ENCODE results near the gene NUMBL.
"Not testable (repeated sequence)": the region's sequence is repeated elsewhere in the genome, so short reads cannot be mapped to it uniquely, and the experiment has no call there.

NUMBL gene

DNA sequence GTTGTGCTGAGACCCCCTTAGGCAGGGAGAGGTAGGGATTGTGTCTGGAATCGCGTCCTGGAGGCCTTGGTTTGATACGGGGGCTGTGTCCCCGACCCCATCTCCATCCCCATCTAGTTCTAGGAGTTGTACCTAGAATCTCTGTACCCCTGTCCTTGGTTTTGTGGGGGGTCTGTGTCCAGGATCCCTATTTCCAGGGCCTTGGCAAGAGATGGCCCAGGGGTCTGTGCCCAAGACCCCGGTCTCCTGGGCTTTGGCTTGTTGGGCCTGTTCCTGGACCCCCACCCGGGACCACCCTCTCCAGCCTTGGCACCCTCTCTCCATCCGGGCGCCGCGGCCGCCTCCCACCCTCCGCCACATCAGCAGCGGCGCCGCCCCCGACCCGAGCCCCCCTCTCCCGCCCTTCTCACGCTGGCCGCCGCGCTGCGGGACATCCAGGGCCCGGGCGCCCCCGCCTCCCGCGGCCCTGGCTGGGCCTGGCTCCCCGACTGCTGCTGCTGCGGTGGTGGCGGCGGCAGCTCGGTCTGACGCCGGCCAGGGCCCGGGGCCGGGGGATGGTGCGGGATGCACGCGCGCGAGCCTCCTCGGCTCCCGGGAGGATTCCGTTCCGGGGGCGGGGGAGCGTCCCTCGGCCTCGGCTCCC lies at the start of gene NUMBL:
NUMBL (minus strand) TSS at position 602 of the 643 bp plus-strand sequence; CDS start at position 434, 168 bp downstream.
- no peak for DNase-seq

DNA sequence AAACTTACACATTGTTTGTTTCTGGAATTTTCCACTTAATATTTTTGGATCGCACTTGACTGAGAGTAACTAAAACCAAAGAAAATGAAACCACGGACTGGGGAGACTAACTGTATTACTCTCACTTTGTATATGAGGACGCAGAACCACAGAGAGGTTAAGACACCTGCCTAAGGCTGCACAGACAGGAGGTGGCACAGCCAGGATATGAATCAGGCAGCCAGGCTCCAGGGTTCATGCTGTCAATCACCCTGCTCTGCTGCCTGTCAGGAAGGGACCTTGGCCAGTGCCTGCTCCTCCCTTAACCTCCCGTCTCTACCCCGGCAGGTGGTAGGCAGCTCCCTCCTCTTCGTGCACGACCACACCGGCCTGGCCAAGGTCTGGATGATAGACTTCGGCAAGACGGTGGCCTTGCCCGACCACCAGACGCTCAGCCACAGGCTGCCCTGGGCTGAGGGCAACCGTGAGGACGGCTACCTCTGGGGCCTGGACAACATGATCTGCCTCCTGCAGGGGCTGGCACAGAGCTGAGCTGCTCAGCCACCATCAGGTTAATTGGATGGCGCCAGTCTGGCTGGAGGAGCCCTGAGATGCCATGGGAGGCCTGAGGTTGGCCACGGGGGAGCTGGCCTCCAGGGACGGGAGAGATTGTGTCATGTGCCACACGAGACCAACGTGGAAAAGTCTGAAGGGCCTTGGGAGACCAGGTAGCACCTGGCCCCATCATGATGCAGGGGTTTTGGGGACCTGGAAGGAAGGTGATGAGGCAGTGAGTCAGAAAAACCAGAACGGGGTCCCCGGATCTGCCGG lies 48.8 kb upstream of the NUMBL start:
- DNase-seq: no peak

DNA sequence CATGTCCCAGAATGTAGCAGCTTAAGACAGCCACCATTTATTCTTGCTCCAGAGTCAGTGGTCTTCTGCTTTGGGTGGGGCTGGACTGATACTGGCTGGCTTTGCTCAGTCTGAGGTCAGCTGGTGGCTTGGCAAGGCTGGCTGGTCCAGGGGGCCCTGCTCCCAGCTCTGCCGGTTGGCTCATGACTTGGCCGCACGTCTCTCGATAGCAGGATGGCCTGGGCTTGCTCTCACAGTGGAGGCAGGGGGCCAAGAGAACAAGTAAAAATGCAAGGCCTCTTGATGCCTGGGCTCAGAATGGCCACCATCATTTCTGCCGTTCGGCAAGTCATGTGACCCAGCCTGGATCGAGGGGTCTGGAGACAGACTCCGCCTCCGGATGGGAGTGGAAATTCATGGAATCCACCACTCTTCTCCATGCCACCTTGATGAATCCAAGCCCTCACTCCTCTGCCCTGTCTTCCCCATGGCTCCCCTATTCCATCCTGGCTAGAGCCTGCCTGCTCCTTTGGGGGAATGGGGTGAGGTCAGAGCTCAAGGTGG lies 46.7 kb upstream of the NUMBL start:
- DNase-seq: no peak

DNA sequence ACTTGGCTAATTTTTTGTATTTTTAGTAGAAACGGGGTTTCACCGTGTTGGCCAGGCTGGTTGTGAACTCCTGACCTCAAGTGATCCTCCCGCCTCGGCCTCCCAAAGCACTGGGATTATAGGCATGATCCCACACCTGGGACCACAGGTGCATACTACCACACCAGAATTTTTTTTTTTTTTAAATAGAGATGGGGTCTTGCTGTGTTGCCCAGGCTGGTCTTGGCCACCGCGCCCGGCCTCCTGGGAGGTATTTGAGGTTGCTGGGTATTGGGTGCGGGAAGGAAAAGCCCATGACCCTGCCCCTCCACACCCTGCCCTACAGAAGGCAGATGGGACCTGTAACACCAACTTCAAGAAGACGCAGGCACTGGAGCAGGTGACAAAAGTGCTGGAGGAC lies 46.2 kb upstream of the NUMBL start:
- no peak for DNase-seq

DNA sequence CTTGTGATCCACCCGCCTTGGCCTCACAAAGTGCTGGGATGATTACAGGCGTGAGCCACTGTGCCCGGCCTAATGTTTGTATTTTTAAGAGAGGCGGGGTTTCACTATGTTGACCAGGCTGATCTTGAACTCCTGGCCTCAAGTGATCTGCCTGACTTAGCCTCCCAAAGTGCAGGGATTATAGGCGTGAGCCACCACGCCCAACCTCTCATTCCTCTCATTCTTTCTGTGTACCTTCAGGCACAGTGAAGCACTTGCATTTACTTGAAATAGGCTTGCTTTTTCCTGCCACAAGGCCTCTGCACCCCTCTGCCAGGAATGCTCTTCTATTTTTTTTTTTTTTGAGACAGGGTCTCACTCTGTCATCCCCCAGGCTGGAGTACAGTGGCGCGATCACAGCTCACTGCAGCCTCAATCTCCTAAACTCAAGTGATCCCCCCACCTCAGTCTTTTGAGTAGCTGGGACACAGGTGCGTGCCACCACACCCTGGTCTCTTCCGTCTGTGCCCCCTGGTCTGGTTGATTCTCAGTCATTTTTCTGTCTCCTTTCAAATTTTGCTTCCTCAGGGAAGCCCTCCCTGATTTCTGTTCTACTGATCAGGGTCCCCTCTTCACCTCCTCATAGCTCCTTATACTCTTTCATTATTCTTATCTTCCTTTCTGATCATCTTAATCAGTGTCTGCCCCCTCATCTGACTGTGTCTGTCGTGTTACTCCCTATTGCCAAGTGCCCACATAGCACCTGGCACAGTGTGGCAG lies 44.7 kb upstream of the NUMBL start:
- DNase-seq: no peak

DNA sequence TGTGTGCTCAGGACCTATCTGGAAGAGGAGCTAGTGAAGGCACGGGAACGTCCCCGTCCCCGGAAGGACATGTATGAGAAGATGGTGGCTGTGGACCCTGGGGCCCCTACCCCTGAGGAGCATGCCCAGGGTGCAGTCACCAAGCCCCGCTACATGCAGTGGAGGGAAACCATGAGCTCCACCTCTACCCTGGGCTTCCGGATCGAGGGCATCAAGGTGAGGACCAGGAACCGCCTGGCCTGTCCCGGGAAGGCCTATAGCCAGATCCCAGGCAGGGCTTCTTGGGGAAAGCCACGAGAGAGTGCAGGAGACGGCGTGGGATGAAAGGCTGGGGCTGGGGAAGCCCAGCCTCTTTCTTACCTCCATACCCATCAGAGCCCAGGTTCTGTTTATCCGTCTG lies 42.7 kb upstream of the NUMBL start:
- no peak for DNase-seq

DNA sequence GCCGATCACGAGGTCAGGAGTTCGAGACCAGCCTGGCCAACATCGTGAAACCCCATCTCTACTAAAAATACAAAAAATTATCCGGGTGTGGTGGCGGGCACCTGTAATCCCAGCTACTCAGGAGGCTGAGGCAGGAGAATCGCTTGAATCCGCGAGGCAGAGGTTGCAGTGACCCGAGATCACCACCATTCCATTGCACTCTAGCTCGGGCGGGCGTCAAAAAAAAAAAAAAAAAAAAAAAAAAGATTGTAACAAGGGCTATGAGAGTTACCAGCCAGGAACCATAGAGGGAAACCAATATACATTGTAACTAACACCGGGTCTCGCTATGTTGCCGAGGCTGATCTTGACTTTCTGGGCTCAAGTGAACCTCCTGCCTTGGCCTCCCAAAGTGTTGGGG lies 41.9 kb upstream of the NUMBL start:
- not testable (repeated sequence) for DNase-seq

DNA sequence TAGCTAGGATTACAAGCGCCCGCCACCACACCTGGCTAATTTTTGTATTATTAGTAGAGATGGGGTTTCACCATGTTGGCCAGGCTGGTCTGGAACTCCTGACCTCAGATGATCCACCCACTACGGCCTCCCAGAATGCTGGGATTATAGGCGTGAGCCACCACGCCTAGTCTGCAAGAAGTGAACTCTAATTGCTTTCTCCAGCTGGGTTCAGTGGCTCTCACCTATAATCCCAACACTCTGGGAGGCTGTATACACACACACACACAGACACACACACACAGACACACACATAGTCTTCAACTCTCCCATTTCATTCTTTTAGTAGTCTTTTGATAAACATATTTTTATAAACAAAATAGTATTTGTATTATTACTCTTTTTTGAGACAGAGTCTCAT lies 39.6 kb upstream of the NUMBL start:
- not testable (repeated sequence) for DNase-seq

DNA sequence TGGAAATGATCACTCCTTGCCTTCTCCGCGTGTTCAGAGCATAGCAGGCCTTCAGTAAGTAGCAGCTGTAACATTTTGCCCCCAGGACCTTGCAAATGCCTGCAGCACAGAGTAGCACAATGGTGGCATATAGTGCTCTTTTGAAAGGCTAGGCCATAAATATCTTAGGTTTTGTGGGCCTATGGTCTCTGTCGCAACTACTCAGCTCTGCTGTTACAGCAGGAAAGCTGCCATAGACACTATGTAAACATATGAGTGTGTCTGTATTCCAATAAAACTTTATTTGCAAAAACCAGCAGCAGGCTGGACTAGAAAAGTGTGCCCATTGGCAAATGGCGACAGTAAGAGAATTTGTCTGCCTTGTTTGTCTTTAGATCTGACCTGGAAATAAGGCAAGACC lies 35.8 kb upstream of the NUMBL start:
- no peak for DNase-seq

DNA sequence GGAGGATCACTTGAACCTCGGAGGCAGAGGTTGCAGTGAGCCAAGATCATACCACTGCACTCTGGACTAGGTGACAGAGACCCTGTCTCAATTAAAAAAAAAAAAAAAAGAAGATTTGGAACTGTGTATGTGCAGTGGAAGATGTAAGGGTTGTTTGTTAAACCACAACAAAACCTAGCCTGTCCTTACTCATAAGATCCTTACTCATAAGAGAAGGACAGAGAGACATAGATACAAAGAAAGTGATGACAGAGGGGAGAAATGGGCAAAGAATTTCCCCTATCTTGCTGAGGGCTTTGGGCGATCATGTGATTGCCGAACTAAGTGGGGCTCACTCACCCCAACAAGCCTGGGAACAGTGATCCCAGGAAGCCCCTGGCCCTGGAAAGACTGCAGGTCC lies 34.4 kb upstream of the NUMBL start:
- no peak for DNase-seq

DNA sequence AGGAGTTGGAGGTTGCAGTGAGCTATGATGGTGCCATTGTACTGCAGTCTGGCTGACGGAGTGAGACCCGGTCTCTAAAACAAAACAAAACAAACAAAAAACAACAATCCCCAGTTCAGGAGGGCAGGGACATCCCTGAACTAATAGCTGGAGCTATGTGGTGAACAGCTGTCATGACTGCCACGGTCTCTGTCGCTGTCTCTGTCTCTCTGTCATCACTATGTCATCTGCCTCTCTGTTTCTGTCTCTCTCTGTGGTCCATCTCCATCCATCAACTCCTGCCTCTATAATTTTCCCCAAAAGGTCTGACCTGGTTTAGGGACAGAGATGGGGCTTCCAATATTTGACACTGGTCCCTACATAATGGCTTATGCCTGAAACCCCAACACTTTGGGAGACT lies 33.9 kb upstream of the NUMBL start:
- no peak for DNase-seq

DNA sequence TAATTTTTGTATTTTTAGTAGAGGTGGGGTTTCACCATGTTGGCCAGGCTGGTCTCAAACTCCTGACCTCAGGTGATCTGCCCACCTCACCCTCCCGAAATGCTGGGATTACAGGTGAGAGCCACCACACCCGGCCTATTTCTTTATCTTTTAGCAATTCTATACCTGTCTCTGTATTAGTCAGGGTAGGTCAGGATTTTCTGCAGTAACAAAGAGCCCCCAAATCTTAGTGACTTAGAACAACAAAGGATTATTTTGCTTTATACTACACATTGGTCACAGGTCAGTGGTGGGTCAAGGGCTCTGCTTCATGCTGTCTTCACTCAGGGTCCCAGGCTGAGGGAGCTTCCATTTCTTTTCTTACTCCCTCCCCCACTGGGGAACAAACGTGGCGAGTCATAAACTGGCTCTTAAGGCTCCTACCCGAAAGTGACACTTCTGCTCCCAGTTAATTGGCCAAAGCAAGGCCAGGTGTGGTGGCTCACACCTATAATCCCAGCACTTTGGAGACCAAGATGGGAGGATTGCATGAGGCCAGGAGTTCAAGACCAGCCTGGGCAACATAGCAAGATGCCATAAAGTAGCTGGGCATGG lies 33.3 kb upstream of the NUMBL start:
- no peak for DNase-seq

DNA sequence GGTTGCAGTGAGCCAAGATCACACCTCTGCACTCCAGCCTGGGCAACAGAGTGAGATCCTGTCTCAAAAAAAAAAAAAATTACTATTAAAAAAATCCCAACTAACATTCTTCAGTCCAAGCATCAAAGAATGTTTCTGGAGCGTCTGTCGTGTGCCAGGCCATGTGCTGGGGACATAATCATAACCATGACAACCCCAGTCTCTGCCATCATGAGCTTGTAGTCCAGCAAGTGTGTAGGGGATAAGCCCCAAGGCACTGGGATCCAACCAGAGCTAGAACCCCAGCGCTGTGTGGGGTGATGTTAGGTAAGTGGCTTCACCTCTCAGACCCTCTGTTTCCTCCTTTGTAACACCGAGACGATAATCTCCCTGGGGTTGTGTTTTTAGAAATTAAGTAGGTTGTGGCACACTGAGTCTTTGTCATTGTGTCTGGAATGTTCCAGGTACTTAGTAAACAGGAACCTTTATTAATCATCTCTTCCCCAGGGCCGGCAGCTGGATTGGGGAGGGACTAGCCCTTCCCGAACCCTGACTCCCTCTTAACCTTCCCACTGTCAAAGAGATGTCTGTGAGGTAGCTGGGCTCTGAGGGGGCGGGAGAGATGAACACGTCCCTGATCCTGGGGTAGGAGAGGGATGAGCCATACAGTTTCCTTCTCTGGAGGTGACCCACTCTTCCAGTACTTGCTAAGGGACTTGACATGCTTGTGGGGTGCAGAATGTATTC lies 31.6 kb upstream of the NUMBL start:
- no peak for DNase-seq

DNA sequence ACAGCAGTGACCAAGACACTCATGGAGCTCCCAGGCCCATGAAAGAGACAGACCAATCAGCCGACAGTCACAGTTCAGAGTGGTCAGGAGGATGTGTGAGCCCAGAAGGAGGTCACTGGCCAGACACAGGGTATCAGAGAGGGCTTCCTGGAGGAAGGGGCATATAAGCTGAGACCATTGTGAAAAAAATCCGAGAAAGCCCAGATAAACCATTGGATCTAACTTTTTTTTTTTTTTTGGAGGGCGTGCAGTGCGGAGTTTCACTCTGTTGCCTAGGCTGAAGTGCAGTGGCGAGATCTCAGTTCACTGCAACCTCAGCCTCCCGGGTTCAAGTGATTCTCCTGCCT lies 30.7 kb upstream of the NUMBL start:
- no peak for DNase-seq

DNA sequence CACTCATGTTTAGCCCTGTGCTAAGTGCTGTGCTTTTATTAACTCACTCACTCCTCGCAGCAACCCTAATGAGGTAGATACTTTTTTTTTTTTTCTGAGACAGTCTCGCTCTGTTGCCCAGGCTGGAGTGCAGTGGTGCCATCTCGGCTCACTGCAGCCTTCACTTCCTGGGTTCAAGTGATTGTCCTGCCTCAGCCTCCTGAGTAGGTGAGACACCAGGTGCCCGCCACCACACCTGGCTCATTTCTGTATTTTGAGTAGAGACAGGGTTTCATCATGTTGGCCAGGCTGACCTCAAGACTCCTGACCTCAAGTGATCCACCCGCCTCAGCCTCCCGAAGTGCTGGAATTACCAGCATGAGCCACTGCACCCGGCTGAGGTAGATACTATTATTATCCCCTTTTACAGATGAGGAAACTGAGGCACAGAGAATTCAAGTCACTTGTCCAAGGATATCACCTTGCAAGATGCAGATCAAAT lies 29.0 kb upstream of the NUMBL start:
- DNase-seq: no peak

DNA sequence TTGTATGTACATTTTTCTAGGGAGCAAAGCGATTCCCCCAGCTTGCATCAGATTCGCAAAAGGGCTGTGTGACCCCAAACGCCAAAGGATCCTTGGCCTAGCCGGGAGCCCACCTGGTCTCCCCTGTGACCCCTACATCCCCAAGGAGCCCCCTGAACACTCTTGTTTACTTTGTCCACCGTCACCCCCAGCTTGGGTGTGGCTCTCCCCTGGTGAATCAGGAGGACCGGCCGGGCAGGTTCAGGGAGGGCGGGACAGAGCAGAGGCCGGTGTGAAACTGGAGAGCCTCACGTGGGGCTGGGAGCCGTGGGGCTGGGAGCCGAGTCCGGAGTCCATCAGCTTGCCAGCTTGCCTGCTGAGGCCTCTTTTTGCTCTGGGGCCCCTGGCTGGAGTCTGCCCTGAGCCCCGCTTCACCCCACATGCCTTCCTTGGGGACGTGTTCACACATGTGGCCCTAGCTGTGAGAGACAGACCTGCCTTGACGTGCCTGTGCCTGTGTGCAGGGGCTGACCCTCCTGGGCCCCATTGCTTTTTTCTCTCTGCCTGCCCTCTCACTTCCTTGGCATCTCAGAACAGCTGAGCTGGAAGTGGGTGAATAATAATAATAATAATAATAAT lies 28.4 kb upstream of the NUMBL start:
- DNase-seq: no peak

DNA sequence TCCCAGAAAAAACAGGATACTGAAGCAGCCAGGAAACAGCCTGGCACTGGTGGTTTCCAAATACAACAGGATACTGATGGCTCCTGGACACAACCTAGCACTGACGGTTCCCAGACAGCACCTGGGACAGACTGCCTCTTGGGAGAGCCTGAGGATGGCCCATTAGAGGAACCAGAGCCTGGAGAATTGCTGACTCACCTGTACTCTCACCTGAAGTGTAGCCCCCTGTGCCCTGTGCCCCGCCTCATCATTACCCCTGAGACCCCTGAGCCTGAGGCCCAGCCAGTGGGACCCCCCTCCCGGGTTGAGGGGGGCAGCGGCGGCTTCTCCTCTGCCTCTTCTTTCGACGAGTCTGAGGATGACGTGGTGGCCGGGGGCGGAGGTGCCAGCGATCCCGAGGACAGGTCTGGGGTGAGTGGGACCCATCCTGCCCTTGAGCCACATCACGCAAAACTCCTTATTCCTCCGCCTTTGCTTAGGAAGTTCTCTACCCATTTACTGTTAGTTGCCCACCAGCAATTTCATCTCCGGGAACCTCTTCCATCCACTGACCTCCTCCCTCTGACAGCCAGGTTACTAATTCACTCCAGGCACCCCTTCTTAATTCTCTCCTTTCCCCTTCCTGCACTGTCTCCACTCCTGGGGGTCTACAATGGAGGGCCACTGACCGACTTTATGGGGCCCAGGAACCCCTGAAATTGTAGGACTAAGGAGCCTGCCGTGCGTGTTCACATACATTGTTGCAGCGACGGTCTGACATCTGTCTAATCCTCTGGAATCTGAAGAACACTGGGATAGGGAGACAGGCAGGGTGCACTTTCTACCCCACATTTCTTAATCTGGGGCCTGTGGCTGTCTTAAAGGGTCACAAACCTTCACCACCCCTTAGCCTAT lies 27.7 kb upstream of the NUMBL start:
- no peak for DNase-seq

DNA sequence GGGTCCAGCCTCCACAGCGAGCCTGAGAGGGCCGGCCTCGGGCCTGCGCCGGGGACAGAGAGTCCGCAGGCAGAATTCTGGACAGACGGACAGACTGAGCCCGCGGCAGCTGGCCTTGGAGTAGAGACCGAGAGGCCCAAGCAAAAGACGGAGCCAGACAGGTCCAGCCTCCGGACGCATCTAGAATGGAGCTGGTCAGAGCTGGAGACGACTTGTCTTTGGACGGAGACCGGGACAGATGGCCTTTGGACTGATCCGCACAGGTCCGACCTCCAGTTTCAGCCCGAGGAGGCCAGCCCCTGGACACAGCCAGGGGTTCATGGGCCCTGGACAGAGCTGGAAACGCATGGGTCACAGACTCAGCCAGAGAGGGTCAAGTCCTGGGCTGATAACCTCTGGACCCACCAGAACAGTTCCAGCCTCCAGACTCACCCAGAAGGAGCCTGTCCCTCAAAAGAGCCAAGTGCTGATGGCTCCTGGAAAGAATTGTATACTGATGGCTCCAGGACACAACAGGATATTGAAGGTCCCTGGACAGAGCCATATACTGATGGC lies 27.0 kb upstream of the NUMBL start:
- DNase-seq: no peak

DNA sequence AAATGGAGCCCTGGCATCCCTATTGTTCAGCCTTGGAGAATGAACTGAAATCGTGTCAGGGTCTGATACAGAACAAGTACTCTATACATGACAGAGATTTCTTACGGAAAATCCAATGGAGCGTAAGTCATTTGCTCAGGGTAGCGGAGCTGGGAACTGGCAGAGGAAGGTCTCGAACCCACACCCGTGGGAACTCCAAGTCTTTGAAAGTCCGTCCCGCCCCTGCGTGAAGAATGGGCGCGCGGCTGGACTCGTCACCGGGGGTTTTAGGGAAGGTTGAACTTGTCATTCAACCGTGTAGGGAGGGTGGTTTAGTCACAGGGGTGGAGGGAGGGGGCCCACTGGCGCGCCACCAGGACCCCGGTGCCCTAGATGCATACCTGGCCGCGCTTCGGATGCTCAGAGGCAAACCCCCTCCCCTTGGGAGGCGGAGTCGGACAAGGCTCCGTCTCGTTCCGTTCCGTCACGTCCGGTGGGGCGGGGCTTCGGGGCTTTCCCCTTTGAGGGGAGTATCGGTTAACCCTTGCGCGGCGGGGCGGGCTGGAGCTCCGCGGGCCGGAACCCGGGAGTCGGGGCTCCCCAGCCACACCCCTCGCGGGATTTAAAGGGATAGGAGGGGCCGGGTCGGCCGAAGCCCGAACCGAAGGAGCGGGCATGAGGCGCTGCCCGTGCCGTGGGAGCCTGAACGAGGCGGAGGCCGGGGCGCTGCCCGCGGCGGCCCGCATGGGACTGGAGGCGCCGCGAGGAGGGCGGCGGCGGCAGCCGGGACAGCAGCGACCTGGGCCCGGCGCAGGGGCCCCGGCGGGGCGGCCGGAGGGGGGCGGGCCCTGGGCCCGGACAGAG lies 26.3 kb upstream of the NUMBL start, which contains the start of the genes COQ8B and ITPKC:
COQ8B (minus strand) TSS at position 405 of the 843 bp plus-strand sequence. CDS start 2,254 bp downstream, outside the sequence.
ITPKC (plus strand) TSS at position 631 of the 843 bp plus-strand sequence; CDS start at position 655, 24 bp downstream.
- peak; percentile 98 for DNase-seq
